ENCODE results near the gene STAB1. TPM values are rescaled to one million over a fixed set of nuclear protein-coding genes. Genes with fewer than 3 reads are reported as not detected.

The STAB1 gene
- total RNA-seq, 4 donors from 2014 or later: 101 to 127 (median 118) TPM

GRCh38 chr3:52533623-52534280 lies 38.6 kb downstream of the STAB1 start, which contains the start of gene NT5DC2:
NT5DC2 (minus strand) TSS chr3:52533857; CDS start chr3:52533737, 120 bp downstream.
- no peak for DNase-seq (ENCODE audit: extremely low spot score)
- Histone ChIP-seq H3K36me3 (peaks cover 0 to 4% (median 3%) of the 10 kb centered on the region in 4 donors), H3K4me3 (peak within 1 kb of the TSS; percentile 69 to 88 (median 76)), H3K4me1 (peaks cover 77 to 92% (median 89%) of the 10 kb centered on the region in 4 donors), H3K27ac (replicated peaks in 1 of 4) (peak within 1 kb of the TSS; percentile 87 to 95 (median 88)), H3K27me3 (no peaks in the 10 kb centered on the region), H3K9me3 (no peaks in the 10 kb centered on the region)
- WGBS: 0% methylated on average over 5 of the region's 91 CpGs
- intact Hi-C loops (cut with DNase I): loop anchor here (5.0 kb wide), 2 partner anchors 46 to 61 kb away; no protein-coding TSS in a partner anchor
- TF ChIP-seq POLR2A (IDR thresholded peaks at IDR 0.05; ENCODE audit: low read depth) (no peak), POLR2AphosphoS5 (IDR thresholded peaks at IDR 0.05) (peak in 1 of 2 donors; percentile 52), CTCF (IDR thresholded peaks at IDR 0.05) (no peak), EP300 (IDR thresholded peaks at IDR 0.05) (no peak)

DNA sequence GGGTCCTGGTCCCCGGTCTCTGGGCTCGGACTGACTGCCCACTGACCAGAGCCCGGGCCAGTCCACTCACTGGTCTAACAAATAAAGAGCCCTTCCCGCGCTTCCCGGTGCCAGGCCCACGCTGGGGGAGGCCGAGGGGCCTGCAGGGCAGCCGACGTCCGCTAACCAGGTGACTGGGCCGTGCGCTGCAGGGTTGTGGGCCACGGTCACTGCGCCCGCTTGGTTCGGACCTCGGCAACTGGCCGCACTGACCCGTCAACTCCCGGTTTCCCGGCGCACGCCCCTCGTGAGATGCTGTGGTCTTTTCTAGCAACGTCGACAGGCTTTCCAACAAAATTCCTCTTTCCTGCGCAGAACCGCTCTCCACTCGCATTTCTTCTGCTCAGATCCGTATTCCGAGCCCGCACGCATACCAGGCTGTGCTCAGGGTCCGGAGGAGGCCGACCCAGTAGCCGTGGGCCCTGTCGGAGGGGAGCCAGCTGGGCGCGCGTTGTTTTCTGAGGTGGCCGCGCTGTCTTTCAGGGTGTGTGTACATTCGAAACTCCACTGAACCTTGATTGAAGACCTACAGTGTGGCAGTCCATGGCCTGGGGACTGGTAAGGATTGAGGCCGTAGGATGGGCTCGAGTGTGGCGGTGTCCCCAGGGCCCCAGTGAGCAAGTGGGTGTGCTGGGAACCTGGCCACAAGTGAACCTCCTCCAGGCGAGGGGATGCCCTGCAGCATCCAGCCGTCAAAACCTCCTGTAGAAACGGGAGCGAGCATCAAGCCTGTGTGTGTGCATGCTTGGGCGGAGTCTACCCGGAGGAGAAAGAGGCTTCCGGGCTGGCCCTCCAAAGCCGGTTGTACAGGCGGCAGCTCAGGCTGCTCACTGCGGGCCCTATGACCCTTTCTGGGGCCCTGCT lies 39.4 kb downstream of the STAB1 start:
- intact Hi-C loops (cut with DNase I): loop anchor here (5.0 kb wide), 2 partner anchors 47 to 62 kb away; no protein-coding TSS in a partner anchor
- H3K27ac ChIP-seq (replicated peaks in 1 of 4): peak overlapping the region; percentile 87 to 95 (median 88)
- TF ChIP-seq POLR2A (IDR thresholded peaks at IDR 0.05; ENCODE audit: low read depth): no peak
- no peak for TF ChIP-seq POLR2AphosphoS5 (IDR thresholded peaks at IDR 0.05)
- H3K27me3 ChIP-seq: no peaks in the 10 kb centered on the region
- H3K4me3 ChIP-seq: peak overlapping the region; percentile 69 to 88 (median 76)
- H3K4me1 ChIP-seq: peaks cover 77 to 92% (median 89%) of the 10 kb centered on the region in 4 donors
- H3K36me3 ChIP-seq: no peaks in the 10 kb centered on the region
- no peak for DNase-seq (ENCODE audit: extremely low spot score)
- 48% methylated on average over 17 of the region's 57 CpGs for WGBS
- no peaks in the 10 kb centered on the region for H3K9me3 ChIP-seq

GRCh38 chr3:52535411-52536111 lies 40.4 kb downstream of the STAB1 start:
- Histone ChIP-seq H3K27ac (replicated peaks in 1 of 4) (peak overlapping the region; percentile 87 to 95 (median 88)), H3K9me3 (no peaks in the 10 kb centered on the region), H3K27me3 (no peaks in the 10 kb centered on the region), H3K4me3 (peak overlapping the region in 2 of 4 donors; percentile 73 to 81), H3K4me1 (peaks cover 74 to 88% (median 87%) of the 10 kb centered on the region in 4 donors), H3K36me3 (peaks cover 0 to 5% (median 0%) of the 10 kb centered on the region in 4 donors)
- intact Hi-C loops (cut with DNase I): no loop called here
- TF ChIP-seq POLR2AphosphoS5 (IDR thresholded peaks at IDR 0.05): no peak
- TF ChIP-seq EP300 (IDR thresholded peaks at IDR 0.05): no peak
- TF ChIP-seq POLR2A (IDR thresholded peaks at IDR 0.05; ENCODE audit: low read depth): no peak
- no peak for TF ChIP-seq CTCF (IDR thresholded peaks at IDR 0.05)
- 94% methylated on average over 19 of the region's 19 CpGs for WGBS
- no peak for DNase-seq (ENCODE audit: extremely low spot score)

GRCh38 chr3:52536112-52536368 lies 40.9 kb downstream of the STAB1 start:
- Histone ChIP-seq H3K9me3 (no peaks in the 10 kb centered on the region), H3K4me1 (peaks cover 69 to 84% (median 82%) of the 10 kb centered on the region in 4 donors), H3K27me3 (no peaks in the 10 kb centered on the region), H3K27ac (replicated peaks in 1 of 4) (peak overlapping the region; percentile 84 to 95 (median 87)), H3K4me3 (peak overlapping the region; percentile 71 to 81 (median 74)), H3K36me3 (peaks cover 0 to 10% (median 1%) of the 10 kb centered on the region in 4 donors)
- no peak for TF ChIP-seq POLR2AphosphoS5 (IDR thresholded peaks at IDR 0.05)
- TF ChIP-seq CTCF (IDR thresholded peaks at IDR 0.05): no peak
- TF ChIP-seq POLR2A (IDR thresholded peaks at IDR 0.05; ENCODE audit: low read depth): no peak
- TF ChIP-seq EP300 (IDR thresholded peaks at IDR 0.05): no peak
- 15% methylated on average over 8 of the region's 9 CpGs for WGBS
- no peak for DNase-seq (ENCODE audit: extremely low spot score)
- intact Hi-C loops (cut with DNase I): no loop called here
